ENCODE data around the gene CCDC91.

The CCDC91 gene

GRCh38 chr12:28177461-28177860, 12.8 kb upstream of the CCDC91 start:
- TF ChIP-seq CTCF (conservative IDR thresholded peaks at IDR 0.05; ENCODE audit: control insufficient read depth, insufficient read depth, low read depth, low read length), result no peak

GRCh38 chr12:28177905-28178304, 12.4 kb upstream of the CCDC91 start:
- no peak overlapping the region for H3K4me3 ChIP-seq (ENCODE audit: control insufficient read depth, low read depth, low read length)
- TF ChIP-seq CTCF (conservative IDR thresholded peaks at IDR 0.05; ENCODE audit: control insufficient read depth, insufficient read depth, low read depth, low read length), result no peak
- no peak for DNase-seq (ENCODE audit: low read depth)

More at GRCh38 chr12:28177461-28177860, 12.8 kb upstream of the CCDC91 start:
- DNase-seq (ENCODE audit: low read depth), result peak; percentile 33
- H3K4me3 ChIP-seq (ENCODE audit: control insufficient read depth, low read depth, low read length), result no peak overlapping the region

GRCh38 chr12:28178775-28179174, 11.5 kb upstream of the CCDC91 start:
- DNase-seq (ENCODE audit: low read depth), result no peak
- no peak for TF ChIP-seq CTCF (conservative IDR thresholded peaks at IDR 0.05; ENCODE audit: control insufficient read depth, insufficient read depth, low read depth, low read length)
- no peak overlapping the region for H3K4me3 ChIP-seq (ENCODE audit: control insufficient read depth, low read depth, low read length)

- TF ChIP-seq CTCF (conservative IDR thresholded peaks at IDR 0.05; ENCODE audit: control insufficient read depth, insufficient read depth, low read depth, low read length), result no peak
- no peak overlapping the region for H3K4me3 ChIP-seq (ENCODE audit: control insufficient read depth, low read depth, low read length)
- DNase-seq (ENCODE audit: low read depth), result no peak
Measured at GRCh38 chr12:28180786-28181185, 9.5 kb upstream of the CCDC91 start.

GRCh38 chr12:28184375-28184774, 5.9 kb upstream of the CCDC91 start:
- no peak for TF ChIP-seq CTCF (conservative IDR thresholded peaks at IDR 0.05; ENCODE audit: control insufficient read depth, insufficient read depth, low read depth, low read length)
- H3K4me3 ChIP-seq (ENCODE audit: control insufficient read depth, low read depth, low read length), result no peak overlapping the region
- DNase-seq (ENCODE audit: low read depth), result no peak

- H3K4me3 ChIP-seq (ENCODE audit: control insufficient read depth, low read depth, low read length), result no peak overlapping the region
- no peak for DNase-seq (ENCODE audit: low read depth)
- TF ChIP-seq CTCF (conservative IDR thresholded peaks at IDR 0.05; ENCODE audit: control insufficient read depth, insufficient read depth, low read depth, low read length), result no peak
Measured at GRCh38 chr12:28186500-28186899, 3.8 kb upstream of the CCDC91 start.

GRCh38 chr12:28189784-28190320, 404 bp upstream of the CCDC91 start:
- no peak for TF ChIP-seq CTCF (conservative IDR thresholded peaks at IDR 0.05; ENCODE audit: control insufficient read depth, insufficient read depth, low read depth, low read length)
- H3K4me3 ChIP-seq (ENCODE audit: control insufficient read depth, low read depth, low read length), result peak overlapping the region; percentile 79
- DNase-seq (ENCODE audit: low read depth), result no peak
